ENCODE data around the gene NUDT7.

The NUDT7 gene

DNA sequence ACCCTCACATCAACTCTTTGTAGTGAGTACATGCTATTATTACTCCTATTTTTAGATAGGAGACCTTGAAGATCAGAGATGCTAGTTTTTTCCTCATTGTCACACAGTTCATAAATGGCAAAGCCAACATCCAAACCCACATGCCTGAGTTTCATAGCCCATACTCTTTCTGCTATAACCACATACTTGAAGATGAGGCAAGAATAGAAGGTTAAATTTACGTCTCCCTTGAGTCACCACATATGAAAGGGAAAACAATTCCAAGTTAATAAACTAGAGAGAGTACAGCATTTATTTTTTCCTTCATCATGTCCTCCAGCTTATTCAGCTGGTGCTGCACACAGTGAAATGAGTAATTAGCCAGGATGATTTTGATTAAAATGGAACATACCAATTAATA lies 23.7 kb downstream of the NUDT7 start:
- no peak for DNase-seq (ENCODE audit: low read depth, low spot score)
- TF ChIP-seq, protein P1, sequence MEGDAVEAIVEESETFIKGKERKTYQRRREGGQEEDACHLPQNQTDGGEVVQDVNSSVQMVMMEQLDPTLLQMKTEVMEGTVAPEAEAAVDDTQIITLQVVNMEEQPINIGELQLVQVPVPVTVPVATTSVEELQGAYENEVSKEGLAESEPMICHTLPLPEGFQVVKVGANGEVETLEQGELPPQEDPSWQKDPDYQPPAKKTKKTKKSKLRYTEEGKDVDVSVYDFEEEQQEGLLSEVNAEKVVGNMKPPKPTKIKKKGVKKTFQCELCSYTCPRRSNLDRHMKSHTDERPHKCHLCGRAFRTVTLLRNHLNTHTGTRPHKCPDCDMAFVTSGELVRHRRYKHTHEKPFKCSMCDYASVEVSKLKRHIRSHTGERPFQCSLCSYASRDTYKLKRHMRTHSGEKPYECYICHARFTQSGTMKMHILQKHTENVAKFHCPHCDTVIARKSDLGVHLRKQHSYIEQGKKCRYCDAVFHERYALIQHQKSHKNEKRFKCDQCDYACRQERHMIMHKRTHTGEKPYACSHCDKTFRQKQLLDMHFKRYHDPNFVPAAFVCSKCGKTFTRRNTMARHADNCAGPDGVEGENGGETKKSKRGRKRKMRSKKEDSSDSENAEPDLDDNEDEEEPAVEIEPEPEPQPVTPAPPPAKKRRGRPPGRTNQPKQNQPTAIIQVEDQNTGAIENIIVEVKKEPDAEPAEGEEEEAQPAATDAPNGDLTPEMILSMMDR (IDR thresholded peaks at IDR 0.05; ENCODE audit: insufficient read depth, low read length, missing control alignments): no peak
- no peak overlapping the region for H3K4me3 ChIP-seq (ENCODE audit: low read depth, low read length)
- CTCF ChIA-PET: no interaction called here
- POLR2A ChIA-PET: no interaction called here

DNA sequence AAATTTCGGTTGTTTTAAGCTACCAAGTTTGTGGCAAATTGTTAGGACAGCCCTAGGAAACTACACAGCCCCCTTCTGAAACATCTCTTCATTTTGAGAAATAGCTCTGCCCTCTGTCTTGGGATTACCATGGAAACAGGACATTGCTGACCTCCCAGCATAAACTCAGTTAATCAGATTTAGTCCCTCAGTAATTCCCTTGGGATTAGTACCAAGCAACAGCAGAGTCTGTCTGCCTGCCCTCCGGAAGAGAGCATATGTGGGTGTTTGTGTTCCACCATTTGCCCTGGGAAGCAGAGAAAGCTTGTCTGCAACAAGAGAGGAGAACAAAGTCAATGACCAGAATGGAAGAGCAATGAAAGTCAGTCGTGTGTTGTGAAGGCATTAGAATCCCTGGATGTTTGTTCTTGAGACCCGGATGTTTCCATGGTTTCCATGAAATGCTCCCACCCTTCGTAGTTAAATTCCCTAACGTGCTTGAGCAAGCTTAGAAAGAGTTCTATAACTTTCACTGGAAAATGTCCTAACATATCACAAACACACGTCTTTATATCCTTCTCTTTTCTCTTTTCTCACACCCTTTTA lies 26.2 kb downstream of the NUDT7 start:
- ChIA-PET CTCF (interaction anchor here (1.6 kb wide), 1 partner anchor 9 kb away, joined by 4 read pairs; no protein-coding TSS in a partner anchor), POLR2A (no interaction called here)
- TF ChIP-seq, protein P1 (IDR thresholded peaks at IDR 0.05; ENCODE audit: insufficient read depth, low read length, missing control alignments): no peak
- no peak overlapping the region for H3K4me3 ChIP-seq (ENCODE audit: low read depth, low read length)
- no peak for DNase-seq (ENCODE audit: low read depth, low spot score)

DNA sequence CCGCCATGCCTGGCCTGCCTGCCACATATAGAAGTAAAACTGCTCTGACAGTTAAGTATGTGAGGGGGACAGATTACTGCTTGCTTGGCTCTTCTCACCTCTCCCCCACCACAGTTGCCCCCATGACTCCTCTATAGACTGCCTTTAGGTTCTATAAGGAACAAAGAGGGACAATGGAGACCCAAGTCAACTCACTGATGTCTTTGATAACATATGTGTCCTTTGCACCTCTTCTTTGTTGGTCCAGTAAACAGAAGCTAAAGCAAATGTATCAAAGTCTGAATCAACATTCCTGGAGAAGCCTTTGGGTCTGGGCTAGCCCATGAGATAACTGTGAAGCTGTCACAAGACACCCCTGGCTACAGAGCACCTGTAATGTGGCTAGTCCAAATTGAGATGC lies 27.1 kb downstream of the NUDT7 start:
- H3K4me3 ChIP-seq (ENCODE audit: low read depth, low read length): no peak overlapping the region
- DNase-seq (ENCODE audit: low read depth, low spot score): no peak
- ChIA-PET POLR2A (no interaction called here), CTCF (no interaction called here)
- TF ChIP-seq, protein P1 (IDR thresholded peaks at IDR 0.05; ENCODE audit: insufficient read depth, low read length, missing control alignments): no peak

DNA sequence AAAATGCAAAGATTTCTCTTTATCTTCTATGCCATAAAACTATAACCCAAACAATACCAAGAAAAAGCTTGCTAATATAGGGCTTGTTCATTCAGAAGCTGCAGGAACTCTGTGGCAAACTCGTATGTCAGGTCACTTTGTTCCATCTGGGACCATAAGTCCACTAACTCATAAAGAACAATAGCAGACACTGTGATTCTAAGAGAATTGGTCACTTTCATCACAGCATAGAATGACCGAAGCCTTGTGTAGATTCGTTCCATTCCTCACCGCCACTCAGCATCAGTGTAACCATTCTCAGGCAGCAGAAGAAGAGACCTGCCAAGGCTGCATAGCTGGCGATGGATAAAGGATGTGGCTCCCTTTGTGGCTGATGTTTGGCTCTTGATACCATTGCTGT lies 35.7 kb downstream of the NUDT7 start:
- TF ChIP-seq, protein P1 (IDR thresholded peaks at IDR 0.05; ENCODE audit: insufficient read depth, low read length, missing control alignments): no peak
- CTCF ChIA-PET: interaction anchor here (0.9 to 1.5 kb wide), 2 partner anchors 10 to 25 kb away, joined by 3 to 4 read pairs; no protein-coding TSS in a partner anchor

DNA sequence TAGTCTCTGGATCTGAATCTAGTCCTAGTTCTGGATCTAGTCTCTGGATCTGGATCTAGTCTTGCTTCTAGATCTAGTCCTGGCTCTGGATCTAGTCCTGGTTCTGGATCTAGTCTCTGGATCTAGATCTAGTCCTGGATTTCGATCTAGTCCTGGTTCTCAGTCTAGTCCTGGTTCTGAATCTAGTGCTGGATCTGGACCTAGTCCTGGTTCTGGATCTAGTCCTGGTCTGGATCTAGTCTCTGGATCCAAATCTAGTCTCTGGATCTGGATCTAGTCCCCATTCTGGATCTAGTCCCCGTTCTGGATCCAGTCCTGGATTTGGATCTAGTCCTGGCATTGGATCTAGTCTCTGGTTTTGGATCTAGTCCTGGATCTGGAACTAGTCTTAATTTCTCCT lies 36.2 kb downstream of the NUDT7 start:
- no peak overlapping the region for H3K4me3 ChIP-seq (ENCODE audit: low read depth, low read length)
- POLR2A ChIA-PET: no interaction called here
- DNase-seq (ENCODE audit: low read depth, low spot score): no peak
- CTCF ChIA-PET: interaction anchor here (0.9 to 1.5 kb wide), 2 partner anchors 10 to 25 kb away, joined by 3 to 4 read pairs; no protein-coding TSS in a partner anchor
- TF ChIP-seq, protein P1 (IDR thresholded peaks at IDR 0.05; ENCODE audit: insufficient read depth, low read length, missing control alignments): no peak

More for the DNA sequence above, 35.7 kb downstream of the NUDT7 start:
- no peak overlapping the region for H3K4me3 ChIP-seq (ENCODE audit: low read depth, low read length)
- DNase-seq (ENCODE audit: low read depth, low spot score): no peak
- POLR2A ChIA-PET: no interaction called here

DNA sequence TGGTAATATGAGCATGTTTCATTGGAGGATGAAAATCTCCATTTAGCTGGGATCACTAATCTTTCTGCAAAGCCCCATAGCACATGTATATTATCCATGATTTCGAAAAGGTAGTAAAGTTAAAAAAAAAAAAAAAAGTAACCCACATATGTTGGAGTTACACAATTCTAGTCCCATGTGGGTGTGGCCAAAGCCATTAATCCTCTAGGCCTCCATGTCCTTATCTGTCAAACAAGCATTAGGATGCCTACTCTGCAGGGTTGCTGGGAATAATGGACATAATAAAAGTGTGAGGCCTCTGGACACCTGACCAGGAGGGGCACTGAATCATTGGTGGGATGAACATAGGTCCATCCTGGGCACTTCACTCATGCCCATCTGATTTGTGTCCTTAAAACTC lies 36.9 kb downstream of the NUDT7 start:
- no peak overlapping the region for H3K4me3 ChIP-seq (ENCODE audit: low read depth, low read length)
- DNase-seq (ENCODE audit: low read depth, low spot score): no peak

More for the DNA sequence above, 36.9 kb downstream of the NUDT7 start:
- TF ChIP-seq, protein P1 (IDR thresholded peaks at IDR 0.05; ENCODE audit: insufficient read depth, low read length, missing control alignments): no peak
- POLR2A ChIA-PET: no interaction called here
- CTCF ChIA-PET: interaction anchor here (1.2 kb wide), 1 partner anchor 23 kb away, joined by 3 read pairs; no protein-coding TSS in a partner anchor

Measured in AG04449 (cell line).